GM12878 (cell line): ENCODE measurements around the gene S100A4.

Source experiments
- JUNB ChIP-seq: IDR thresholded peaks from 2 replicates; pipeline ENCODE4 v1.6.1; 2016; ENCODE audit warnings: antibody characterized with exemption, mild to moderate bottlenecking
- POLR2A ChIP-seq: IDR thresholded peaks from 2 replicates; pipeline ENCODE4 v1.6.1; 2011; ENCODE audit warnings: low read depth, mild to moderate bottlenecking, low read length
- RCOR1 ChIP-seq: conservative IDR thresholded peaks from 2 replicates; pipeline ENCODE4 v1.6.1; 2012; ENCODE audit warnings: low read depth, low read length, improper control_type of control experiment
- SMARCA5 ChIP-seq: fragments of 450-650 bp; IDR thresholded peaks from 2 replicates; pipeline ENCODE4 v1.6.1; 2017; ENCODE audit warnings: mild to moderate bottlenecking
- YY1 ChIP-seq: IDR thresholded peaks from 2 replicates; pipeline ENCODE4 v1.6.1; 2011; ENCODE audit warnings: low read depth, mild to moderate bottlenecking, low read length
- TF ChIP-seq, protein P1 (sequence below), 3 experiments: IDR thresholded peaks in 2 of 3; conservative IDR thresholded peaks in 1 of 3; 2 replicates each; pipeline ENCODE4 v1.5.1; 2011; ENCODE audit warnings: low read depth in 3 of 3, low read length in 3 of 3, mild to moderate bottlenecking in 3 of 3, control low read depth in 2 of 3, moderate library complexity in 2 of 3, inconsistent platforms in 1 of 3, mixed read lengths in 1 of 3; ENCODE audit not compliant: control insufficient read depth in 2 of 3, insufficient read depth in 1 of 3; ENCODE audit errors: extremely low read depth in 1 of 3
- TF ChIP-seq, protein P2 (sequence below): IDR thresholded peaks from 2 replicates; pipeline ENCODE4 v1.6.1; 2012; ENCODE audit warnings: mild to moderate bottlenecking, low read depth, low read length

DNA sequence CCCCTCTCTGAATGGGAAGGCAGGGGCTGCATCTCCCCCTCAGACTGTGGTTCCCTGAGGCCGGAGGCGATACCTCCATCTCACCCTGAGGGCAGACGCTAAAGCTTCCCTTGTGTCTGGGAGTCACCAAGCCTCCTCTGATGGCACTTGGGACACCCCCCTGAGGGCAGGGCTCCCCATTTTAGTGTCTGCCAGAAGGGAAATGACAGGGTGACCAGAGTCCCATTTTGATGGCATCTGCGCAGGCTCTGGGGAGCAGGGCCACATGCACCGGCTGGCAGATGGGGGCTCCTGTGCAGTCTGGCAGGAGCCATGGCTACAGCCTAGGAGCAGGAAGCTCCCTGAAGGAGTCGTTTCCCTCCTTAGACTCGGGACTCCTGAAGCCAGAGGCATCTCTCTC, 18.4 kb upstream of the S100A4 start:
- TF ChIP-seq, protein P1, sequence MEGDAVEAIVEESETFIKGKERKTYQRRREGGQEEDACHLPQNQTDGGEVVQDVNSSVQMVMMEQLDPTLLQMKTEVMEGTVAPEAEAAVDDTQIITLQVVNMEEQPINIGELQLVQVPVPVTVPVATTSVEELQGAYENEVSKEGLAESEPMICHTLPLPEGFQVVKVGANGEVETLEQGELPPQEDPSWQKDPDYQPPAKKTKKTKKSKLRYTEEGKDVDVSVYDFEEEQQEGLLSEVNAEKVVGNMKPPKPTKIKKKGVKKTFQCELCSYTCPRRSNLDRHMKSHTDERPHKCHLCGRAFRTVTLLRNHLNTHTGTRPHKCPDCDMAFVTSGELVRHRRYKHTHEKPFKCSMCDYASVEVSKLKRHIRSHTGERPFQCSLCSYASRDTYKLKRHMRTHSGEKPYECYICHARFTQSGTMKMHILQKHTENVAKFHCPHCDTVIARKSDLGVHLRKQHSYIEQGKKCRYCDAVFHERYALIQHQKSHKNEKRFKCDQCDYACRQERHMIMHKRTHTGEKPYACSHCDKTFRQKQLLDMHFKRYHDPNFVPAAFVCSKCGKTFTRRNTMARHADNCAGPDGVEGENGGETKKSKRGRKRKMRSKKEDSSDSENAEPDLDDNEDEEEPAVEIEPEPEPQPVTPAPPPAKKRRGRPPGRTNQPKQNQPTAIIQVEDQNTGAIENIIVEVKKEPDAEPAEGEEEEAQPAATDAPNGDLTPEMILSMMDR (IDR thresholded peaks at IDR 0.05 in 2 of 3, conservative IDR thresholded peaks at IDR 0.05 in 1 of 3; ENCODE audit: control insufficient read depth in 2 of 3, extremely low read depth in 1 of 3, insufficient read depth in 1 of 3, low read depth in 3 of 3, low read length in 3 of 3) = no peak
- TF ChIP-seq, protein P2, sequence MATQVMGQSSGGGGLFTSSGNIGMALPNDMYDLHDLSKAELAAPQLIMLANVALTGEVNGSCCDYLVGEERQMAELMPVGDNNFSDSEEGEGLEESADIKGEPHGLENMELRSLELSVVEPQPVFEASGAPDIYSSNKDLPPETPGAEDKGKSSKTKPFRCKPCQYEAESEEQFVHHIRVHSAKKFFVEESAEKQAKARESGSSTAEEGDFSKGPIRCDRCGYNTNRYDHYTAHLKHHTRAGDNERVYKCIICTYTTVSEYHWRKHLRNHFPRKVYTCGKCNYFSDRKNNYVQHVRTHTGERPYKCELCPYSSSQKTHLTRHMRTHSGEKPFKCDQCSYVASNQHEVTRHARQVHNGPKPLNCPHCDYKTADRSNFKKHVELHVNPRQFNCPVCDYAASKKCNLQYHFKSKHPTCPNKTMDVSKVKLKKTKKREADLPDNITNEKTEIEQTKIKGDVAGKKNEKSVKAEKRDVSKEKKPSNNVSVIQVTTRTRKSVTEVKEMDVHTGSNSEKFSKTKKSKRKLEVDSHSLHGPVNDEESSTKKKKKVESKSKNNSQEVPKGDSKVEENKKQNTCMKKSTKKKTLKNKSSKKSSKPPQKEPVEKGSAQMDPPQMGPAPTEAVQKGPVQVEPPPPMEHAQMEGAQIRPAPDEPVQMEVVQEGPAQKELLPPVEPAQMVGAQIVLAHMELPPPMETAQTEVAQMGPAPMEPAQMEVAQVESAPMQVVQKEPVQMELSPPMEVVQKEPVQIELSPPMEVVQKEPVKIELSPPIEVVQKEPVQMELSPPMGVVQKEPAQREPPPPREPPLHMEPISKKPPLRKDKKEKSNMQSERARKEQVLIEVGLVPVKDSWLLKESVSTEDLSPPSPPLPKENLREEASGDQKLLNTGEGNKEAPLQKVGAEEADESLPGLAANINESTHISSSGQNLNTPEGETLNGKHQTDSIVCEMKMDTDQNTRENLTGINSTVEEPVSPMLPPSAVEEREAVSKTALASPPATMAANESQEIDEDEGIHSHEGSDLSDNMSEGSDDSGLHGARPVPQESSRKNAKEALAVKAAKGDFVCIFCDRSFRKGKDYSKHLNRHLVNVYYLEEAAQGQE = no peak
- TF ChIP-seq RCOR1 (no peak), YY1 (no peak), POLR2A (no peak), JUNB (no peak), SMARCA5 (no peak)
